GM12878 (cell line): ENCODE results near the gene GALNT16. TPM values are rescaled to one million over a fixed set of nuclear protein-coding genes. Genes with fewer than 3 reads are reported as not detected.

ENCODE experiments used
- ATAC-seq: fragments of 200-7000 bp; cut with Tn5 transposase; 3 replicates; pipeline ENCODE4 v1.9.1; 2020; ENCODE audit warnings: mild to moderate bottlenecking, moderate library complexity
- BruUV-seq: library from RNA; stranded (reverse); fragments of 400-500 nt; replicated peaks from 2 replicates; lab custom pipeline; 2021; lab: Mats Ljungman, UMichigan
- CTCF ChIA-PET: fragments of 300-600 bp; sonication (Branson Sonifier 250); formaldehyde crosslinking; extraction: SDS; loops from one replicate; lab custom pipeline; 2021; ENCODE audit warnings: inconsistent platforms; lab: Yijun Ruan, JAX
- POLR2A ChIA-PET: fragments of 350-600 bp; formaldehyde crosslinking; extraction: SDS; loops from one replicate; lab custom pipeline; 2021; ENCODE audit warnings: inconsistent platforms; lab: Charles Lee
- RAD21 ChIA-PET: fragments of 300-600 bp; sonication (Branson Sonifier 250); formaldehyde crosslinking; loops from one replicate; lab custom pipeline; 2023; ENCODE audit warnings: antibody characterized with exemption; ENCODE audit not compliant: unreplicated experiment; lab: Charles Lee
- SMC1A ChIA-PET: fragments of 300-600 bp; sonication (Branson Sonifier 250); formaldehyde crosslinking; loops from one replicate; lab custom pipeline; 2023; ENCODE audit not compliant: unreplicated experiment, uncharacterized antibody; lab: Charles Lee
- DNase-seq: peaks from one replicate; pipeline ENCODE4 v3.0.0-alpha.2; 2011; ENCODE audit warnings: low read depth, low spot score
- FAIRE-seq: peaks from 3 replicates; lab custom pipeline; 2011; peaks lifted over from hg19 to GRCh38; lab: Jason Lieb, UNC
- H2AFZ ChIP-seq: 2 replicates; pipeline ENCODE4 v1.6.0; 2011; ENCODE audit warnings: low read depth, low read length, control low read depth; ENCODE audit not compliant: control insufficient read depth
- H3K27ac ChIP-seq: 2 replicates; pipeline ENCODE4 v1.5.1; 2011; ENCODE audit warnings: control low read depth; ENCODE audit not compliant: control insufficient read depth, insufficient read depth
- H3K27me3 ChIP-seq, 2 experiments: replicated peaks in 1 of 2; 2 replicates each; pipeline versions ENCODE4 v1.6.0 to v1.6.1; 2011; ENCODE audit warnings: low read length in 1 of 2; ENCODE audit not compliant: control insufficient read depth in 2 of 2, insufficient read depth in 2 of 2
- H3K36me3 ChIP-seq, 2 experiments: 2 replicates each; pipeline ENCODE4 v1.5.1; 2011; ENCODE audit warnings: low read length in 1 of 2; ENCODE audit not compliant: control insufficient read depth in 2 of 2, insufficient read depth in 2 of 2
- H3K4me1 ChIP-seq: 2 replicates; pipeline ENCODE4 v1.6.1; 2011; ENCODE audit warnings: mild to moderate bottlenecking, low read length, moderate library complexity, mixed read lengths; ENCODE audit not compliant: control insufficient read depth, insufficient read depth
- H3K4me2 ChIP-seq: 2 replicates; pipeline ENCODE4 v1.6.0; 2011; ENCODE audit warnings: control low read depth; ENCODE audit not compliant: control insufficient read depth, insufficient read depth
- H3K4me3 ChIP-seq: fragments of 200-600 bp; sonication (generic); 2 replicates; pipeline ENCODE4 v1.5.1; 2016
- H3K79me2 ChIP-seq: 2 replicates; pipeline ENCODE4 v1.6.0; 2011; ENCODE audit warnings: low read length; ENCODE audit not compliant: control insufficient read depth, insufficient read depth
- H3K9ac ChIP-seq: 2 replicates; pipeline ENCODE4 v1.8.0; 2011; ENCODE audit warnings: low read length, control low read depth, mixed read lengths; ENCODE audit not compliant: control insufficient read depth, insufficient read depth
- H3K9me3 ChIP-seq: replicated peaks from 3 replicates; pipeline ENCODE4 v1.5.1; 2011; ENCODE audit warnings: mild to moderate bottlenecking, low read length; ENCODE audit not compliant: control insufficient read depth, insufficient read depth
- H4K20me1 ChIP-seq: 2 replicates; pipeline ENCODE4 v1.6.0; 2011; ENCODE audit not compliant: control insufficient read depth, insufficient read depth
- BRCA1 ChIP-seq: IDR thresholded peaks from 2 replicates; pipeline ENCODE4 v1.6.1; 2011; ENCODE audit warnings: low read depth, low read length, improper control_type of control experiment
- CEBPB ChIP-seq, 2 experiments: fragments of 150-350 bp in 1 of 2; IDR thresholded peaks; 2 replicates each; pipeline ENCODE4 v1.6.1; 2012 to 2014; ENCODE audit warnings: low read depth in 2 of 2, low read length in 2 of 2, borderline replicate concordance in 1 of 2, inconsistent platforms in 1 of 2
- EP300 ChIP-seq, 2 experiments: fragments of 150-350 bp in 1 of 2; IDR thresholded peaks; 2 replicates each; pipeline ENCODE4 v1.6.1; 2011 to 2012; ENCODE audit warnings: low read depth in 2 of 2, low read length in 2 of 2, borderline replicate concordance in 1 of 2, improper control_type of control experiment in 1 of 2, inconsistent platforms in 1 of 2; ENCODE audit not compliant: control insufficient read depth in 1 of 2
- FOS ChIP-seq: IDR thresholded peaks from 3 replicates; pipeline ENCODE4 v1.6.1; 2011; ENCODE audit warnings: borderline replicate concordance; ENCODE audit not compliant: insufficient read length; ENCODE audit errors: extremely low read depth
- FOXM1 ChIP-seq: IDR thresholded peaks from 2 replicates; pipeline ENCODE4 v1.6.1; 2012; ENCODE audit warnings: low read depth, mild to moderate bottlenecking, inconsistent platforms, low read length, moderate library complexity
- GATAD2B ChIP-seq: fragments of 450-650 bp; conservative IDR thresholded peaks from 2 replicates; pipeline ENCODE4 v1.6.1; 2017; ENCODE audit warnings: low read depth, mild to moderate bottlenecking, moderate library complexity
- HDAC6 ChIP-seq: fragments of 200-600 bp; sonication (generic); IDR thresholded peaks from one replicate; pipeline ENCODE4 v1.8.0; 2017; ENCODE audit warnings: antibody characterized with exemption; ENCODE audit not compliant: unreplicated experiment
- IRF4 ChIP-seq: IDR thresholded peaks from 2 replicates; pipeline ENCODE4 v1.6.1; 2011; ENCODE audit warnings: low read depth, low read length
- KAT2A ChIP-seq: conservative IDR thresholded peaks from 2 replicates; pipeline ENCODE4 v1.6.1; 2011; ENCODE audit warnings: low read depth, low read length; ENCODE audit not compliant: control insufficient read depth
- MEF2B ChIP-seq: fragments of 450-650 bp; IDR thresholded peaks from 2 replicates; pipeline ENCODE4 v1.6.1; 2018; ENCODE audit warnings: mild to moderate bottlenecking, moderate library complexity; ENCODE audit not compliant: partially characterized antibody, poor library complexity, severe bottlenecking
- POLR2AphosphoS5 ChIP-seq: IDR thresholded peaks from 2 replicates; pipeline ENCODE4 v1.6.1; 2011; ENCODE audit warnings: mild to moderate bottlenecking, low read length, inconsistent platforms
- POU2F2 ChIP-seq: IDR thresholded peaks from 3 replicates; pipeline ENCODE4 v1.6.1; 2011; ENCODE audit warnings: low read depth, mild to moderate bottlenecking, low read length, borderline replicate concordance
- RAD21 ChIP-seq: IDR thresholded peaks from 2 replicates; pipeline ENCODE4 v1.6.1; 2011; ENCODE audit warnings: mild to moderate bottlenecking, low read depth, low read length, moderate library complexity; ENCODE audit not compliant: insufficient read depth
- SKIL ChIP-seq: fragments of 450-650 bp; IDR thresholded peaks from 2 replicates; pipeline ENCODE4 v1.6.1; 2017; ENCODE audit warnings: mild to moderate bottlenecking, low read depth, inconsistent platforms; ENCODE audit not compliant: poor library complexity, severe bottlenecking
- SP1 ChIP-seq: IDR thresholded peaks from one replicate; pipeline ENCODE4 v1.6.1; 2011; ENCODE audit warnings: low read depth, low read length
- TARDBP ChIP-seq: IDR thresholded peaks from 2 replicates; pipeline ENCODE4 v1.6.1; 2016; ENCODE audit warnings: borderline replicate concordance
- ZNF24 ChIP-seq: fragments of 450-650 bp; IDR thresholded peaks from 2 replicates; pipeline ENCODE4 v1.6.1; 2017; ENCODE audit warnings: antibody characterized with exemption, mild to moderate bottlenecking
- ZSCAN29 ChIP-seq: fragments of 450-650 bp; IDR thresholded peaks from 2 replicates; pipeline ENCODE4 v1.6.1; 2017; ENCODE audit warnings: mild to moderate bottlenecking, moderate library complexity
- WGBS: methylation state at CpG from one replicate; pipeline ENCODE4 v1.1.6; 2016; ENCODE audit warnings: low lambda C conversion rate; ENCODE audit not compliant: insufficient replicate concordance, insufficient coverage; ENCODE audit errors: missing lambda C conversion rate; 5-methylcytosine and 5-hydroxymethylcytosine counted together
- in situ Hi-C: fragments of 300-500 bp; cut with MboI; formaldehyde crosslinking; loops from 9 replicates; pipeline ENCODE4 v1.14.3; 2018; ENCODE audit warnings: mixed read lengths
- intact Hi-C: fragments of 100-400 bp; cut with micrococcal nuclease; formaldehyde crosslinking; loops from one replicate; pipeline ENCODE4 v1.14.2; 2022; ENCODE audit not compliant: unreplicated experiment
- polyA plus RNA-seq, 11 experiments: library from polyadenylated mRNA; depleted of rRNA in 4 of 11; unstranded in 6 of 11; stranded (reverse) in 5 of 11; fragments of >200 nt; fragmentation: Nextera tagmentation in 4 of 11; fragmentation: Illumina TruSeq in 1 of 11; extraction: Ambion mirVana in 4 of 11; extraction: Trizol in 1 of 11; gene quantifications; 1 replicate in 1 of 11; 2 replicates in 10 of 11; pipeline versions ENCODE4 v1.2.1 to v1.2.3, GENCODE V29; 2011 to 2016; ENCODE audit warnings: inconsistent platforms in 2 of 11, missing spikeins in 2 of 11, low read depth in 1 of 11
- total RNA-seq, 4 experiments: library from RNA; depleted of rRNA in 3 of 4; stranded (reverse); fragments of >200 nt in 3 of 4; fragmentation: Illumina TruSeq in 1 of 4; extraction: Trizol in 1 of 4; gene quantifications; 2 replicates each; pipeline versions ENCODE4 v1.2.1 to v1.2.3, GENCODE V29; 2013 to 2021
- TF ChIP-seq, protein P1 (sequence below): fragments of 450-650 bp; IDR thresholded peaks from 2 replicates; pipeline ENCODE4 v1.6.1; 2018; ENCODE audit warnings: mild to moderate bottlenecking, low read depth, moderate library complexity; ENCODE audit not compliant: partially characterized antibody

The GALNT16 gene
- total and polyA plus RNA-seq, 10 of the 15 experiments (the other 5 are each of a cell fraction or from before 2014, with no cell fraction given) = under 0.01 to 0.08 (median 0.03) TPM; not detected in 3

- no peak overlapping the region for H3K4me3 ChIP-seq
- no peak for TF ChIP-seq POU2F2
- TF ChIP-seq GATAD2B = no peak
- TF ChIP-seq SP1 = no peak
- TF ChIP-seq RAD21 = no peak
- TF ChIP-seq FOXM1 = no peak
- TF ChIP-seq CEBPB (IDR thresholded peaks at IDR 0.05; ENCODE audit: borderline replicate concordance in 1 of 2, low read depth in 2 of 2, low read length in 2 of 2) = no peak
- no peak for TF ChIP-seq ZSCAN29
- TF ChIP-seq KAT2A = no peak
- no peak for TF ChIP-seq POLR2AphosphoS5
- TF ChIP-seq TARDBP = no peak
- TF ChIP-seq MEF2B = no peak
- no peak for TF ChIP-seq EP300 (IDR thresholded peaks at IDR 0.05; ENCODE audit: borderline replicate concordance in 1 of 2, control insufficient read depth in 1 of 2, low read depth in 2 of 2, low read length in 2 of 2)
- TF ChIP-seq ZNF24 = no peak
- TF ChIP-seq IRF4 = no peak
- TF ChIP-seq BRCA1 = no peak
- no peak for TF ChIP-seq FOS
- no peak for TF ChIP-seq SKIL
- TF ChIP-seq HDAC6 = no peak
- TF ChIP-seq, protein P1, sequence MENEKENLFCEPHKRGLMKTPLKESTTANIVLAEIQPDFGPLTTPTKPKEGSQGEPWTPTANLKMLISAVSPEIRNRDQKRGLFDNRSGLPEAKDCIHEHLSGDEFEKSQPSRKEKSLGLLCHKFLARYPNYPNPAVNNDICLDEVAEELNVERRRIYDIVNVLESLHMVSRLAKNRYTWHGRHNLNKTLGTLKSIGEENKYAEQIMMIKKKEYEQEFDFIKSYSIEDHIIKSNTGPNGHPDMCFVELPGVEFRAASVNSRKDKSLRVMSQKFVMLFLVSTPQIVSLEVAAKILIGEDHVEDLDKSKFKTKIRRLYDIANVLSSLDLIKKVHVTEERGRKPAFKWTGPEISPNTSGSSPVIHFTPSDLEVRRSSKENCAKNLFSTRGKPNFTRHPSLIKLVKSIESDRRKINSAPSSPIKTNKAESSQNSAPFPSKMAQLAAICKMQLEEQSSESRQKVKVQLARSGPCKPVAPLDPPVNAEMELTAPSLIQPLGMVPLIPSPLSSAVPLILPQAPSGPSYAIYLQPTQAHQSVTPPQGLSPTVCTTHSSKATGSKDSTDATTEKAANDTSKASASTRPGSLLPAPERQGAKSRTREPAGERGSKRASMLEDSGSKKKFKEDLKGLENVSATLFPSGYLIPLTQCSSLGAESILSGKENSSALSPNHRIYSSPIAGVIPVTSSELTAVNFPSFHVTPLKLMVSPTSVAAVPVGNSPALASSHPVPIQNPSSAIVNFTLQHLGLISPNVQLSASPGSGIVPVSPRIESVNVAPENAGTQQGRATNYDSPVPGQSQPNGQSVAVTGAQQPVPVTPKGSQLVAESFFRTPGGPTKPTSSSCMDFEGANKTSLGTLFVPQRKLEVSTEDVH = no peak
- no peak overlapping the region for H3K4me2 ChIP-seq
- WGBS = 63% methylated on average over 4 of the region's 4 CpGs
- ATAC-seq (no peak), FAIRE-seq (no peak), DNase-seq (no peak)
- RAD21 ChIA-PET = no interaction called here
- no peak overlapping the region for H3K9ac ChIP-seq
- no peaks in the 10 kb centered on the region for H3K79me2 ChIP-seq
- H3K27me3 ChIP-seq = no peaks in the 10 kb centered on the region; a peak in 1 of 4 replicates
- SMC1A ChIA-PET = interaction anchor here (0.8 to 1.5 kb wide), 2 partner anchors 11 to 31 kb away, joined by 3 to 5 read pairs; no protein-coding TSS in a partner anchor
- CTCF ChIA-PET = no interaction called here
- intact Hi-C loops (no loop called here), in situ Hi-C loops (no loop called here)
- no peaks in the 10 kb centered on the region for H4K20me1 ChIP-seq
- H3K9me3 ChIP-seq = no peaks in the 10 kb centered on the region
- no TSS peak for BruUV-seq
- no peaks in the 10 kb centered on the region for H3K36me3 ChIP-seq
- no peak overlapping the region for H3K27ac ChIP-seq
- no peaks in the 10 kb centered on the region; the same call in 1 of the 2 replicates for H3K4me1 ChIP-seq
- POLR2A ChIA-PET = no interaction called here
- no peak overlapping the region for H2AFZ ChIP-seq
Observed at GRCh38 chr14:69331206-69331605, 71.2 kb downstream of the GALNT16 start.
